WTC11 (cell line): ENCODE data around the gene LRMDA. TPM values are rescaled to one million over a fixed set of nuclear protein-coding genes. Genes with fewer than 3 reads are reported as not detected.

Source experiments
- ATAC-seq: fragments of 200-7000 bp; cut with Tn5 transposase; 2 replicates; pipeline ENCODE4 v1.10.0; 2021; ENCODE audit warnings: mild to moderate bottlenecking, moderate library complexity
- CTCF ChIA-PET: fragments of 300-600 bp; sonication (Branson Sonifier 250); formaldehyde crosslinking; loops from one replicate; lab custom pipeline; 2021; ENCODE audit warnings: antibody characterized with exemption; lab: Charles Lee
- POLR2A ChIA-PET: fragments of 350-600 bp; sonication (Branson Sonifier 250); formaldehyde crosslinking; loops from one replicate; lab custom pipeline; 2021; ENCODE audit warnings: antibody characterized with exemption; lab: Charles Lee
- DNase-seq: peaks from one replicate; pipeline ENCODE4 v3.0.0; 2021; ENCODE audit warnings: low spot score
- H3K27ac Mint-ChIP-seq: 2 replicates; pipeline ENCODE4 v1.8.0; 2021; ENCODE audit warnings: mixed read lengths
- H3K27me3 Mint-ChIP-seq: 2 replicates; pipeline ENCODE4 v1.8.0; 2021; ENCODE audit warnings: low read depth, mild to moderate bottlenecking, moderate library complexity, mixed read lengths
- H3K36me3 Mint-ChIP-seq: 2 replicates; pipeline ENCODE4 v1.8.0; 2021; ENCODE audit warnings: mixed read lengths
- H3K4me1 Mint-ChIP-seq: 2 replicates; pipeline ENCODE4 v1.8.0; 2022; ENCODE audit warnings: mixed read lengths
- H3K4me3 Mint-ChIP-seq: 2 replicates; pipeline ENCODE4 v1.8.0; 2021; ENCODE audit warnings: mild to moderate bottlenecking, moderate library complexity, mixed read lengths
- H3K9me3 Mint-ChIP-seq: 2 replicates; pipeline ENCODE4 v1.8.0; 2021; ENCODE audit warnings: mixed read lengths
- ATF1 ChIP-seq: sonication (generic); formaldehyde crosslinking; IDR thresholded peaks from 2 replicates; pipeline ENCODE4 v1.8.1; 2023; ENCODE audit warnings: mild to moderate bottlenecking, moderate library complexity, missing genetic modification reagents
- ELF4 ChIP-seq: sonication (generic); formaldehyde crosslinking; IDR thresholded peaks from 2 replicates; pipeline ENCODE4 v1.8.1; 2022; ENCODE audit warnings: low read depth, mild to moderate bottlenecking, moderate library complexity, missing genetic modification reagents
- EMX1 ChIP-seq: fragments of 250-450 bp; sonication (Bioruptor Pico); IDR thresholded peaks from 2 replicates; pipeline ENCODE4 v1.8.0; 2021; ENCODE audit warnings: mild to moderate bottlenecking
- GTF2I ChIP-seq: fragments of 250-450 bp; sonication (Bioruptor Pico); conservative IDR thresholded peaks from 2 replicates; pipeline ENCODE4 v1.4.0; 2021; ENCODE audit warnings: mild to moderate bottlenecking
- NFYB ChIP-seq: sonication (generic); formaldehyde crosslinking; conservative IDR thresholded peaks from 2 replicates; pipeline ENCODE4 v1.8.0; 2022; ENCODE audit warnings: low read depth, missing genetic modification reagents
- NR1H2 ChIP-seq: sonication (generic); formaldehyde crosslinking; IDR thresholded peaks from 2 replicates; pipeline ENCODE4 v1.9.0; 2021; ENCODE audit warnings: mild to moderate bottlenecking, moderate library complexity, missing genetic modification reagents
- TCF7 ChIP-seq: sonication (generic); formaldehyde crosslinking; IDR thresholded peaks from 2 replicates; pipeline ENCODE4 v1.8.0; 2022; ENCODE audit warnings: mild to moderate bottlenecking, low read depth, missing genetic modification reagents, moderate library complexity
- TEAD1 ChIP-seq: sonication (generic); formaldehyde crosslinking; IDR thresholded peaks from 2 replicates; pipeline ENCODE4 v1.8.0; 2022; ENCODE audit warnings: mild to moderate bottlenecking, missing genetic modification reagents
- ZNF138 ChIP-seq: sonication (generic); formaldehyde crosslinking; conservative IDR thresholded peaks from 2 replicates; pipeline ENCODE4 v1.8.1; 2022; ENCODE audit warnings: mild to moderate bottlenecking, moderate library complexity, missing genetic modification reagents
- ZNF263 ChIP-seq: sonication (generic); formaldehyde crosslinking; IDR thresholded peaks from 2 replicates; pipeline ENCODE4 v1.8.1; 2022; ENCODE audit warnings: low read depth, mild to moderate bottlenecking, moderate library complexity, missing genetic modification reagents
- ZNF416 ChIP-seq: fragments of 250-450 bp; sonication (Bioruptor Pico); IDR thresholded peaks from 2 replicates; pipeline ENCODE4 v1.9.0; 2021; ENCODE audit warnings: mild to moderate bottlenecking, inconsistent platforms
- ZNF423 ChIP-seq: fragments of 250-450 bp; sonication (Bioruptor Pico); IDR thresholded peaks from 2 replicates; pipeline ENCODE4 v2.1.2; 2022; ENCODE audit warnings: mild to moderate bottlenecking, moderate library complexity
- total RNA-seq: library from RNA; stranded (reverse); gene quantifications from 3 replicates; pipeline ENCODE4 v1.2.3, GENCODE V29; 2021
- TF ChIP-seq, protein P1 (sequence below): fragments of 250-450 bp; sonication (Bioruptor Pico); IDR thresholded peaks from 2 replicates; pipeline ENCODE4 v1.9.0; 2021; ENCODE audit warnings: mild to moderate bottlenecking, borderline replicate concordance
- TF ChIP-seq, protein P2 (sequence below): sonication (generic); formaldehyde crosslinking; IDR thresholded peaks from 2 replicates; pipeline ENCODE4 v1.8.1; 2022; ENCODE audit warnings: low read depth, missing genetic modification reagents, borderline replicate concordance
- TF ChIP-seq, protein P3 (sequence below): sonication (generic); formaldehyde crosslinking; IDR thresholded peaks from 2 replicates; pipeline ENCODE4 v1.8.0; 2023; ENCODE audit warnings: missing genetic modification reagents, mild to moderate bottlenecking, borderline replicate concordance
- TF ChIP-seq, protein P4 (sequence below): fragments of 250-450 bp; sonication (Bioruptor Pico); IDR thresholded peaks from 2 replicates; pipeline ENCODE4 v1.9.0; 2021; ENCODE audit warnings: moderate library complexity, mild to moderate bottlenecking, inconsistent platforms, borderline replicate concordance
- TF ChIP-seq, protein P5 (sequence below): fragments of 250-450 bp; sonication (Bioruptor Pico); IDR thresholded peaks from 2 replicates; pipeline ENCODE4 v2.1.2; 2022; ENCODE audit warnings: mild to moderate bottlenecking, moderate library complexity
- TF ChIP-seq, protein P6 (sequence below): fragments of 250-450 bp; sonication (Bioruptor Pico); IDR thresholded peaks from 2 replicates; pipeline ENCODE4 v1.9.0; 2021; ENCODE audit warnings: mild to moderate bottlenecking
- TF ChIP-seq, protein P7 (sequence below): fragments of 250-450 bp; sonication (Bioruptor Pico); IDR thresholded peaks from 2 replicates; pipeline ENCODE4 v1.8.0; 2021; ENCODE audit warnings: mild to moderate bottlenecking
- TF ChIP-seq, protein P8 (sequence below): sonication (generic); formaldehyde crosslinking; IDR thresholded peaks from 2 replicates; pipeline ENCODE4 v1.8.1; 2022; ENCODE audit warnings: mild to moderate bottlenecking, missing genetic modification reagents, moderate library complexity, borderline replicate concordance

The LRMDA gene
- total RNA-seq, 1 experiment from 2014 or later: 0.92 TPM

DNA sequence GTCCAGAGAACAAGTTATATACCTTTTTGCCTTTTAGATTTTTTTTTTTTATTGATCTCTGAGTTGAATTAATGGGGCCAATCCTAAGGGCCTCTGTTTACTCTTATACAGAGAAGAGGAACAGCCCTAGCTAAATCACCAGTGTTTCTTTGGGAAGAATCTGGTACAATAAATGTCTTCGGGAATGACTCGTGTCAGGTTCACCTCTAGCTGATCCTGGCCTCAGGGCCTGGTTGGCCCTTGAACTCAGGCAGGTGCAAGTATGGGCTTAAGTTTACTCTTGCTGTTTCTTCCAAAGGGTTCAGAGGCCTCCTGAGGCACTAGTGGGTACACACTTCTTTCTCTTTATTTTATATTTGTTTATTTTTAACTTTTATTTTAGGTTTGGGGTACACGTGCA lies 71.0 kb downstream of the LRMDA start:
- Mint-ChIP-seq H3K27me3 (peaks cover 12% of the 10 kb centered on the region), H3K27ac (no peak overlapping the region), H3K9me3 (no peaks in the 10 kb centered on the region), H3K36me3 (no peaks in the 10 kb centered on the region), H3K4me3 (no peak overlapping the region), H3K4me1 (peaks cover 9% of the 10 kb centered on the region)
- TF ChIP-seq, protein P1, sequence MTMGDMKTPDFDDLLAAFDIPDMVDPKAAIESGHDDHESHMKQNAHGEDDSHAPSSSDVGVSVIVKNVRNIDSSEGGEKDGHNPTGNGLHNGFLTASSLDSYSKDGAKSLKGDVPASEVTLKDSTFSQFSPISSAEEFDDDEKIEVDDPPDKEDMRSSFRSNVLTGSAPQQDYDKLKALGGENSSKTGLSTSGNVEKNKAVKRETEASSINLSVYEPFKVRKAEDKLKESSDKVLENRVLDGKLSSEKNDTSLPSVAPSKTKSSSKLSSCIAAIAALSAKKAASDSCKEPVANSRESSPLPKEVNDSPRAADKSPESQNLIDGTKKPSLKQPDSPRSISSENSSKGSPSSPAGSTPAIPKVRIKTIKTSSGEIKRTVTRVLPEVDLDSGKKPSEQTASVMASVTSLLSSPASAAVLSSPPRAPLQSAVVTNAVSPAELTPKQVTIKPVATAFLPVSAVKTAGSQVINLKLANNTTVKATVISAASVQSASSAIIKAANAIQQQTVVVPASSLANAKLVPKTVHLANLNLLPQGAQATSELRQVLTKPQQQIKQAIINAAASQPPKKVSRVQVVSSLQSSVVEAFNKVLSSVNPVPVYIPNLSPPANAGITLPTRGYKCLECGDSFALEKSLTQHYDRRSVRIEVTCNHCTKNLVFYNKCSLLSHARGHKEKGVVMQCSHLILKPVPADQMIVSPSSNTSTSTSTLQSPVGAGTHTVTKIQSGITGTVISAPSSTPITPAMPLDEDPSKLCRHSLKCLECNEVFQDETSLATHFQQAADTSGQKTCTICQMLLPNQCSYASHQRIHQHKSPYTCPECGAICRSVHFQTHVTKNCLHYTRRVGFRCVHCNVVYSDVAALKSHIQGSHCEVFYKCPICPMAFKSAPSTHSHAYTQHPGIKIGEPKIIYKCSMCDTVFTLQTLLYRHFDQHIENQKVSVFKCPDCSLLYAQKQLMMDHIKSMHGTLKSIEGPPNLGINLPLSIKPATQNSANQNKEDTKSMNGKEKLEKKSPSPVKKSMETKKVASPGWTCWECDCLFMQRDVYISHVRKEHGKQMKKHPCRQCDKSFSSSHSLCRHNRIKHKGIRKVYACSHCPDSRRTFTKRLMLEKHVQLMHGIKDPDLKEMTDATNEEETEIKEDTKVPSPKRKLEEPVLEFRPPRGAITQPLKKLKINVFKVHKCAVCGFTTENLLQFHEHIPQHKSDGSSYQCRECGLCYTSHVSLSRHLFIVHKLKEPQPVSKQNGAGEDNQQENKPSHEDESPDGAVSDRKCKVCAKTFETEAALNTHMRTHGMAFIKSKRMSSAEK: no peak
- TF ChIP-seq ZNF423 (CRISPR knock-in tag) (no peak), TEAD1 (no peak), ATF1 (CRISPR knock-in tag) (no peak), GTF2I (CRISPR knock-in tag) (no peak), ZNF263 (CRISPR knock-in tag) (no peak), EMX1 (CRISPR knock-in tag) (no peak), NR1H2 (CRISPR knock-in tag) (no peak), NFYB (no peak), ELF4 (no peak), TCF7 (no peak), ZNF138 (CRISPR knock-in tag) (no peak), ZNF416 (CRISPR knock-in tag) (no peak)
- TF ChIP-seq, protein P2, sequence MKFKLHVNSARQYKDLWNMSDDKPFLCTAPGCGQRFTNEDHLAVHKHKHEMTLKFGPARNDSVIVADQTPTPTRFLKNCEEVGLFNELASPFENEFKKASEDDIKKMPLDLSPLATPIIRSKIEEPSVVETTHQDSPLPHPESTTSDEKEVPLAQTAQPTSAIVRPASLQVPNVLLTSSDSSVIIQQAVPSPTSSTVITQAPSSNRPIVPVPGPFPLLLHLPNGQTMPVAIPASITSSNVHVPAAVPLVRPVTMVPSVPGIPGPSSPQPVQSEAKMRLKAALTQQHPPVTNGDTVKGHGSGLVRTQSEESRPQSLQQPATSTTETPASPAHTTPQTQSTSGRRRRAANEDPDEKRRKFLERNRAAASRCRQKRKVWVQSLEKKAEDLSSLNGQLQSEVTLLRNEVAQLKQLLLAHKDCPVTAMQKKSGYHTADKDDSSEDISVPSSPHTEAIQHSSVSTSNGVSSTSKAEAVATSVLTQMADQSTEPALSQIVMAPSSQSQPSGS: no peak
- TF ChIP-seq, protein P3, sequence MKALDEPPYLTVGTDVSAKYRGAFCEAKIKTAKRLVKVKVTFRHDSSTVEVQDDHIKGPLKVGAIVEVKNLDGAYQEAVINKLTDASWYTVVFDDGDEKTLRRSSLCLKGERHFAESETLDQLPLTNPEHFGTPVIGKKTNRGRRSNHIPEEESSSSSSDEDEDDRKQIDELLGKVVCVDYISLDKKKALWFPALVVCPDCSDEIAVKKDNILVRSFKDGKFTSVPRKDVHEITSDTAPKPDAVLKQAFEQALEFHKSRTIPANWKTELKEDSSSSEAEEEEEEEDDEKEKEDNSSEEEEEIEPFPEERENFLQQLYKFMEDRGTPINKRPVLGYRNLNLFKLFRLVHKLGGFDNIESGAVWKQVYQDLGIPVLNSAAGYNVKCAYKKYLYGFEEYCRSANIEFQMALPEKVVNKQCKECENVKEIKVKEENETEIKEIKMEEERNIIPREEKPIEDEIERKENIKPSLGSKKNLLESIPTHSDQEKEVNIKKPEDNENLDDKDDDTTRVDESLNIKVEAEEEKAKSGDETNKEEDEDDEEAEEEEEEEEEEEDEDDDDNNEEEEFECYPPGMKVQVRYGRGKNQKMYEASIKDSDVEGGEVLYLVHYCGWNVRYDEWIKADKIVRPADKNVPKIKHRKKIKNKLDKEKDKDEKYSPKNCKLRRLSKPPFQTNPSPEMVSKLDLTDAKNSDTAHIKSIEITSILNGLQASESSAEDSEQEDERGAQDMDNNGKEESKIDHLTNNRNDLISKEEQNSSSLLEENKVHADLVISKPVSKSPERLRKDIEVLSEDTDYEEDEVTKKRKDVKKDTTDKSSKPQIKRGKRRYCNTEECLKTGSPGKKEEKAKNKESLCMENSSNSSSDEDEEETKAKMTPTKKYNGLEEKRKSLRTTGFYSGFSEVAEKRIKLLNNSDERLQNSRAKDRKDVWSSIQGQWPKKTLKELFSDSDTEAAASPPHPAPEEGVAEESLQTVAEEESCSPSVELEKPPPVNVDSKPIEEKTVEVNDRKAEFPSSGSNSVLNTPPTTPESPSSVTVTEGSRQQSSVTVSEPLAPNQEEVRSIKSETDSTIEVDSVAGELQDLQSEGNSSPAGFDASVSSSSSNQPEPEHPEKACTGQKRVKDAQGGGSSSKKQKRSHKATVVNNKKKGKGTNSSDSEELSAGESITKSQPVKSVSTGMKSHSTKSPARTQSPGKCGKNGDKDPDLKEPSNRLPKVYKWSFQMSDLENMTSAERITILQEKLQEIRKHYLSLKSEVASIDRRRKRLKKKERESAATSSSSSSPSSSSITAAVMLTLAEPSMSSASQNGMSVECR (CRISPR knock-in tag): no peak
- TF ChIP-seq, protein P4, sequence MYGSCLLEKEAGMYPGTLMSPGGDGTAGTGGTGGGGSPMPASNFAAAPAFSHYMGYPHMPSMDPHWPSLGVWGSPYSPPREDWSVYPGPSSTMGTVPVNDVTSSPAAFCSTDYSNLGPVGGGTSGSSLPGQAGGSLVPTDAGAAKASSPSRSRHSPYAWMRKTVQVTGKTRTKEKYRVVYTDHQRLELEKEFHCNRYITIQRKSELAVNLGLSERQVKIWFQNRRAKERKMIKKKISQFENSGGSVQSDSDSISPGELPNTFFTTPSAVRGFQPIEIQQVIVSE (CRISPR knock-in tag): no peak
- TF ChIP-seq, protein P5, sequence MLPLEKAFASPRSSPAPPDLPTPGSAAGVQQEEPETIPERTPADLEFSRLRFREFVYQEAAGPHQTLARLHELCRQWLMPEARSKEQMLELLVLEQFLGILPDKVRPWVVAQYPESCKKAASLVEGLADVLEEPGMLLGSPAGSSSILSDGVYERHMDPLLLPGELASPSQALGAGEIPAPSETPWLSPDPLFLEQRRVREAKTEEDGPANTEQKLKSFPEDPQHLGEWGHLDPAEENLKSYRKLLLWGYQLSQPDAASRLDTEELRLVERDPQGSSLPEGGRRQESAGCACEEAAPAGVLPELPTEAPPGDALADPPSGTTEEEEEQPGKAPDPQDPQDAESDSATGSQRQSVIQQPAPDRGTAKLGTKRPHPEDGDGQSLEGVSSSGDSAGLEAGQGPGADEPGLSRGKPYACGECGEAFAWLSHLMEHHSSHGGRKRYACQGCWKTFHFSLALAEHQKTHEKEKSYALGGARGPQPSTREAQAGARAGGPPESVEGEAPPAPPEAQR (CRISPR knock-in tag): no peak
- TF ChIP-seq, protein P6, sequence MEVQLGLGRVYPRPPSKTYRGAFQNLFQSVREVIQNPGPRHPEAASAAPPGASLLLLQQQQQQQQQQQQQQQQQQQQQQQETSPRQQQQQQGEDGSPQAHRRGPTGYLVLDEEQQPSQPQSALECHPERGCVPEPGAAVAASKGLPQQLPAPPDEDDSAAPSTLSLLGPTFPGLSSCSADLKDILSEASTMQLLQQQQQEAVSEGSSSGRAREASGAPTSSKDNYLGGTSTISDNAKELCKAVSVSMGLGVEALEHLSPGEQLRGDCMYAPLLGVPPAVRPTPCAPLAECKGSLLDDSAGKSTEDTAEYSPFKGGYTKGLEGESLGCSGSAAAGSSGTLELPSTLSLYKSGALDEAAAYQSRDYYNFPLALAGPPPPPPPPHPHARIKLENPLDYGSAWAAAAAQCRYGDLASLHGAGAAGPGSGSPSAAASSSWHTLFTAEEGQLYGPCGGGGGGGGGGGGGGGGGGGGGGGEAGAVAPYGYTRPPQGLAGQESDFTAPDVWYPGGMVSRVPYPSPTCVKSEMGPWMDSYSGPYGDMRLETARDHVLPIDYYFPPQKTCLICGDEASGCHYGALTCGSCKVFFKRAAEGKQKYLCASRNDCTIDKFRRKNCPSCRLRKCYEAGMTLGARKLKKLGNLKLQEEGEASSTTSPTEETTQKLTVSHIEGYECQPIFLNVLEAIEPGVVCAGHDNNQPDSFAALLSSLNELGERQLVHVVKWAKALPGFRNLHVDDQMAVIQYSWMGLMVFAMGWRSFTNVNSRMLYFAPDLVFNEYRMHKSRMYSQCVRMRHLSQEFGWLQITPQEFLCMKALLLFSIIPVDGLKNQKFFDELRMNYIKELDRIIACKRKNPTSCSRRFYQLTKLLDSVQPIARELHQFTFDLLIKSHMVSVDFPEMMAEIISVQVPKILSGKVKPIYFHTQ (CRISPR knock-in tag): no peak
- TF ChIP-seq, protein P7, sequence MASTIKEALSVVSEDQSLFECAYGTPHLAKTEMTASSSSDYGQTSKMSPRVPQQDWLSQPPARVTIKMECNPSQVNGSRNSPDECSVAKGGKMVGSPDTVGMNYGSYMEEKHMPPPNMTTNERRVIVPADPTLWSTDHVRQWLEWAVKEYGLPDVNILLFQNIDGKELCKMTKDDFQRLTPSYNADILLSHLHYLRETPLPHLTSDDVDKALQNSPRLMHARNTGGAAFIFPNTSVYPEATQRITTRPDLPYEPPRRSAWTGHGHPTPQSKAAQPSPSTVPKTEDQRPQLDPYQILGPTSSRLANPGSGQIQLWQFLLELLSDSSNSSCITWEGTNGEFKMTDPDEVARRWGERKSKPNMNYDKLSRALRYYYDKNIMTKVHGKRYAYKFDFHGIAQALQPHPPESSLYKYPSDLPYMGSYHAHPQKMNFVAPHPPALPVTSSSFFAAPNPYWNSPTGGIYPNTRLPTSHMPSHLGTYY (CRISPR knock-in tag): no peak
- TF ChIP-seq, protein P8, sequence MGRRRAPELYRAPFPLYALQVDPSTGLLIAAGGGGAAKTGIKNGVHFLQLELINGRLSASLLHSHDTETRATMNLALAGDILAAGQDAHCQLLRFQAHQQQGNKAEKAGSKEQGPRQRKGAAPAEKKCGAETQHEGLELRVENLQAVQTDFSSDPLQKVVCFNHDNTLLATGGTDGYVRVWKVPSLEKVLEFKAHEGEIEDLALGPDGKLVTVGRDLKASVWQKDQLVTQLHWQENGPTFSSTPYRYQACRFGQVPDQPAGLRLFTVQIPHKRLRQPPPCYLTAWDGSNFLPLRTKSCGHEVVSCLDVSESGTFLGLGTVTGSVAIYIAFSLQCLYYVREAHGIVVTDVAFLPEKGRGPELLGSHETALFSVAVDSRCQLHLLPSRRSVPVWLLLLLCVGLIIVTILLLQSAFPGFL (CRISPR knock-in tag): no peak
- DNase-seq (no peak), ATAC-seq (no peak)
- POLR2A ChIA-PET: no interaction called here
- CTCF ChIA-PET: no interaction called here
